ENCODE results near the gene ARGLU1.
A peak's percentile ranks its signal among the peaks of the same experiment; 100 is the strongest.

Gene ARGLU1

GRCh38 chr13:106599875-106600797 lies 32.2 kb upstream of the ARGLU1 start:
- Histone ChIP-seq H3K4me2 (ENCODE audit: low read length) (no peak overlapping the region), H3K36me3 (ENCODE audit: control insufficient read depth, insufficient read depth, low read length) (no peaks in the 10 kb centered on the region), H3K27ac (ENCODE audit: low read depth, low read length) (no peak overlapping the region), H2BK5ac (ENCODE audit: low read length) (no peak overlapping the region), H3K56ac (ENCODE audit: low read length) (no peak overlapping the region), H2AK5ac (ENCODE audit: low read length) (no peak overlapping the region), H3K18ac (ENCODE audit: low read length) (no peak overlapping the region), H2BK15ac (replicated peaks; ENCODE audit: low read depth) (no peak overlapping the region), H3K79me1 (ENCODE audit: low read length) (no peaks in the 10 kb centered on the region), H3K79me2 (ENCODE audit: control insufficient read depth, insufficient read depth, low read length) (no peaks in the 10 kb centered on the region), H2BK120ac (ENCODE audit: low read depth, low read length) (no peak overlapping the region), H3K4me3 (ENCODE audit: low read length) (no peak overlapping the region), H4K8ac (ENCODE audit: low read depth, low read length) (no peak overlapping the region), H3K4me1 (ENCODE audit: control insufficient read depth, low read depth, low read length) (no peaks in the 10 kb centered on the region), H3K27me3 (ENCODE audit: insufficient read depth, low read length, poor library complexity) (no peaks in the 10 kb centered on the region), H3K23ac (ENCODE audit: low read length) (no peak overlapping the region), H3K9ac (ENCODE audit: low read length) (no peak overlapping the region), H4K5ac (ENCODE audit: low read length) (no peak overlapping the region), H3K4ac (ENCODE audit: low read depth, low read length) (no peak overlapping the region)
- 100% methylated on average over 1 of the region's 6 CpGs for WGBS (ENCODE audit: extremely low coverage, insufficient coverage, low lambda C conversion rate)
- no peak for DNase-seq

GRCh38 chr13:106597749-106598395 lies 29.9 kb upstream of the ARGLU1 start:
- no peak overlapping the region for H2AK5ac ChIP-seq (ENCODE audit: low read length)
- H3K79me1 ChIP-seq (ENCODE audit: low read length): no peaks in the 10 kb centered on the region
- H3K4me3 ChIP-seq (ENCODE audit: low read length): no peak overlapping the region
- no peak overlapping the region for H4K8ac ChIP-seq (ENCODE audit: low read depth, low read length)
- H3K56ac ChIP-seq (ENCODE audit: low read length): no peak overlapping the region
- H2BK15ac ChIP-seq (replicated peaks; ENCODE audit: low read depth): no peak overlapping the region
- H3K23ac ChIP-seq (ENCODE audit: low read length): no peak overlapping the region
- H3K36me3 ChIP-seq (ENCODE audit: control insufficient read depth, insufficient read depth, low read length): no peaks in the 10 kb centered on the region
- no peaks in the 10 kb centered on the region for H3K27me3 ChIP-seq (ENCODE audit: insufficient read depth, low read length, poor library complexity)
- H2BK5ac ChIP-seq (ENCODE audit: low read length): no peak overlapping the region
- no peak overlapping the region for H3K18ac ChIP-seq (ENCODE audit: low read length)
- H3K79me2 ChIP-seq (ENCODE audit: control insufficient read depth, insufficient read depth, low read length): no peaks in the 10 kb centered on the region
- WGBS (ENCODE audit: extremely low coverage, insufficient coverage, low lambda C conversion rate): no CpG with 5 or more reads among the region's 7 CpGs
- DNase-seq: no peak
- H2BK120ac ChIP-seq (ENCODE audit: low read depth, low read length): no peak overlapping the region
- no peak overlapping the region for H3K27ac ChIP-seq (ENCODE audit: low read depth, low read length)
- no peak overlapping the region for H3K4ac ChIP-seq (ENCODE audit: low read depth, low read length)
- H3K4me2 ChIP-seq (ENCODE audit: low read length): no peak overlapping the region
- H4K5ac ChIP-seq (ENCODE audit: low read length): no peak overlapping the region
- no peak overlapping the region for H3K9ac ChIP-seq (ENCODE audit: low read length)
- H3K4me1 ChIP-seq (ENCODE audit: control insufficient read depth, low read depth, low read length): no peaks in the 10 kb centered on the region

GRCh38 chr13:106597186-106597585 lies 29.2 kb upstream of the ARGLU1 start:
- Histone ChIP-seq H4K5ac (ENCODE audit: low read length) (no peak overlapping the region), H2AK5ac (ENCODE audit: low read length) (no peak overlapping the region), H3K4me3 (ENCODE audit: low read length) (no peak overlapping the region), H3K56ac (ENCODE audit: low read length) (no peak overlapping the region), H3K79me1 (ENCODE audit: low read length) (no peaks in the 10 kb centered on the region), H3K4me1 (ENCODE audit: control insufficient read depth, low read depth, low read length) (no peaks in the 10 kb centered on the region), H3K9ac (ENCODE audit: low read length) (no peak overlapping the region), H2BK120ac (ENCODE audit: low read depth, low read length) (no peak overlapping the region), H2BK15ac (replicated peaks; ENCODE audit: low read depth) (no peak overlapping the region), H3K27me3 (ENCODE audit: insufficient read depth, low read length, poor library complexity) (no peaks in the 10 kb centered on the region), H3K36me3 (ENCODE audit: control insufficient read depth, insufficient read depth, low read length) (no peaks in the 10 kb centered on the region), H3K18ac (ENCODE audit: low read length) (no peak overlapping the region), H3K27ac (ENCODE audit: low read depth, low read length) (no peak overlapping the region), H3K4me2 (ENCODE audit: low read length) (no peak overlapping the region), H3K79me2 (ENCODE audit: control insufficient read depth, insufficient read depth, low read length) (no peaks in the 10 kb centered on the region), H3K4ac (ENCODE audit: low read depth, low read length) (no peak overlapping the region), H3K23ac (ENCODE audit: low read length) (no peak overlapping the region), H2BK5ac (ENCODE audit: low read length) (no peak overlapping the region), H4K8ac (ENCODE audit: low read depth, low read length) (no peak overlapping the region)
- DNase-seq: no peak
- WGBS (ENCODE audit: extremely low coverage, insufficient coverage, low lambda C conversion rate): no CpG with 5 or more reads among the region's 5 CpGs

GRCh38 chr13:106596275-106596937 lies 28.5 kb upstream of the ARGLU1 start:
- no CpG with 5 or more reads among the region's 10 CpGs for WGBS (ENCODE audit: extremely low coverage, insufficient coverage, low lambda C conversion rate)
- Histone ChIP-seq H3K23ac (ENCODE audit: low read length) (no peak overlapping the region), H3K4ac (ENCODE audit: low read depth, low read length) (no peak overlapping the region), H3K79me2 (ENCODE audit: control insufficient read depth, insufficient read depth, low read length) (no peaks in the 10 kb centered on the region), H4K8ac (ENCODE audit: low read depth, low read length) (no peak overlapping the region), H3K4me2 (ENCODE audit: low read length) (no peak overlapping the region), H2BK120ac (ENCODE audit: low read depth, low read length) (no peak overlapping the region), H3K27me3 (ENCODE audit: insufficient read depth, low read length, poor library complexity) (no peaks in the 10 kb centered on the region), H3K79me1 (ENCODE audit: low read length) (no peaks in the 10 kb centered on the region), H4K5ac (ENCODE audit: low read length) (no peak overlapping the region), H2AK5ac (ENCODE audit: low read length) (peak overlapping the region; percentile 60), H3K4me1 (ENCODE audit: control insufficient read depth, low read depth, low read length) (no peaks in the 10 kb centered on the region), H3K18ac (ENCODE audit: low read length) (no peak overlapping the region), H3K27ac (ENCODE audit: low read depth, low read length) (no peak overlapping the region), H2BK15ac (replicated peaks; ENCODE audit: low read depth) (no peak overlapping the region), H3K56ac (ENCODE audit: low read length) (no peak overlapping the region), H3K9ac (ENCODE audit: low read length) (no peak overlapping the region), H3K36me3 (ENCODE audit: control insufficient read depth, insufficient read depth, low read length) (no peaks in the 10 kb centered on the region), H2BK5ac (ENCODE audit: low read length) (no peak overlapping the region), H3K4me3 (ENCODE audit: low read length) (no peak overlapping the region)
- DNase-seq: no peak

GRCh38 chr13:106595625-106596024 lies 27.7 kb upstream of the ARGLU1 start:
- no peak overlapping the region for H2AK5ac ChIP-seq (ENCODE audit: low read length)
- H3K23ac ChIP-seq (ENCODE audit: low read length): no peak overlapping the region
- no peaks in the 10 kb centered on the region for H3K4me1 ChIP-seq (ENCODE audit: control insufficient read depth, low read depth, low read length)

More at GRCh38 chr13:106595625-106596024, 27.7 kb upstream of the ARGLU1 start:
- no peak overlapping the region for H3K4me2 ChIP-seq (ENCODE audit: low read length)
- no peaks in the 10 kb centered on the region for H3K79me1 ChIP-seq (ENCODE audit: low read length)
- H2BK15ac ChIP-seq (replicated peaks; ENCODE audit: low read depth): no peak overlapping the region
- no peak overlapping the region for H3K9ac ChIP-seq (ENCODE audit: low read length)
- no peak overlapping the region for H3K18ac ChIP-seq (ENCODE audit: low read length)
- no peaks in the 10 kb centered on the region for H3K79me2 ChIP-seq (ENCODE audit: control insufficient read depth, insufficient read depth, low read length)
- no peaks in the 10 kb centered on the region for H3K27me3 ChIP-seq (ENCODE audit: insufficient read depth, low read length, poor library complexity)
- no peaks in the 10 kb centered on the region for H3K36me3 ChIP-seq (ENCODE audit: control insufficient read depth, insufficient read depth, low read length)
- DNase-seq: no peak
- no peak overlapping the region for H3K56ac ChIP-seq (ENCODE audit: low read length)
- H4K5ac ChIP-seq (ENCODE audit: low read length): no peak overlapping the region
- H4K8ac ChIP-seq (ENCODE audit: low read depth, low read length): no peak overlapping the region
- H3K4ac ChIP-seq (ENCODE audit: low read depth, low read length): no peak overlapping the region
- no CpG with 5 or more reads among the region's 6 CpGs for WGBS (ENCODE audit: extremely low coverage, insufficient coverage, low lambda C conversion rate)
- no peak overlapping the region for H3K27ac ChIP-seq (ENCODE audit: low read depth, low read length)
- H2BK5ac ChIP-seq (ENCODE audit: low read length): no peak overlapping the region
- H2BK120ac ChIP-seq (ENCODE audit: low read depth, low read length): no peak overlapping the region
- H3K4me3 ChIP-seq (ENCODE audit: low read length): no peak overlapping the region

Data from mesendoderm (in vitro differentiated cells).